GM19351 (cell line): ENCODE data around the gene CCDC90B.

ENCODE experiments used
- ATAC-seq: cut with Tn5 transposase; IDR thresholded peaks from one replicate; pipeline ENCODE4 v1.9.1; 2021; ENCODE audit warnings: mild to moderate bottlenecking, moderate library complexity; ENCODE audit not compliant: unreplicated experiment

The CCDC90B gene

GRCh38 chr11:83241291-83241946 lies 44.7 kb downstream of the CCDC90B start:
- peak; percentile 80 for ATAC-seq

- no peak for ATAC-seq
These were observed 48.1 kb downstream of the CCDC90B start for GRCh38 chr11:83238111-83238510.

- ATAC-seq: no peak
These were observed 50.3 kb downstream of the CCDC90B start for GRCh38 chr11:83235825-83236224.

- ATAC-seq: no peak
These were observed 62.7 kb downstream of the CCDC90B start for GRCh38 chr11:83223457-83223856.

- ATAC-seq: no peak
These were observed 63.7 kb downstream of the CCDC90B start for GRCh38 chr11:83222499-83222898.

GRCh38 chr11:83221694-83222093 lies 64.5 kb downstream of the CCDC90B start:
- no peak for ATAC-seq

- no peak for ATAC-seq
These were observed 65.9 kb downstream of the CCDC90B start for GRCh38 chr11:83220260-83220659.

GRCh38 chr11:83219095-83219494 lies 67.1 kb downstream of the CCDC90B start:
- ATAC-seq: no peak
